Keratinocyte (primary cell): ENCODE measurements around the gene PRMT2.

Source experiments
- EZH2 ChIP-seq: IDR thresholded peaks from one replicate; pipeline ENCODE4 v1.6.1; 2012; ENCODE audit warnings: inconsistent platforms, mild to moderate bottlenecking, low read length, moderate library complexity
- TF ChIP-seq, protein P1 (sequence below), 3 experiments: IDR thresholded peaks in 1 of 3; conservative IDR thresholded peaks in 1 of 3; optimal IDR thresholded peaks in 1 of 3; 2 replicates in 2 of 3; 3 replicates in 1 of 3; pipeline versions ENCODE3 to v1.5.1; 2011; ENCODE audit warnings: low read length in 3 of 3, mild to moderate bottlenecking in 3 of 3, moderate library complexity in 2 of 3, control low read depth in 1 of 3, inconsistent platforms in 1 of 3; ENCODE audit not compliant: insufficient read depth in 2 of 3; ENCODE audit errors: extremely low read depth in 1 of 3

DNA sequence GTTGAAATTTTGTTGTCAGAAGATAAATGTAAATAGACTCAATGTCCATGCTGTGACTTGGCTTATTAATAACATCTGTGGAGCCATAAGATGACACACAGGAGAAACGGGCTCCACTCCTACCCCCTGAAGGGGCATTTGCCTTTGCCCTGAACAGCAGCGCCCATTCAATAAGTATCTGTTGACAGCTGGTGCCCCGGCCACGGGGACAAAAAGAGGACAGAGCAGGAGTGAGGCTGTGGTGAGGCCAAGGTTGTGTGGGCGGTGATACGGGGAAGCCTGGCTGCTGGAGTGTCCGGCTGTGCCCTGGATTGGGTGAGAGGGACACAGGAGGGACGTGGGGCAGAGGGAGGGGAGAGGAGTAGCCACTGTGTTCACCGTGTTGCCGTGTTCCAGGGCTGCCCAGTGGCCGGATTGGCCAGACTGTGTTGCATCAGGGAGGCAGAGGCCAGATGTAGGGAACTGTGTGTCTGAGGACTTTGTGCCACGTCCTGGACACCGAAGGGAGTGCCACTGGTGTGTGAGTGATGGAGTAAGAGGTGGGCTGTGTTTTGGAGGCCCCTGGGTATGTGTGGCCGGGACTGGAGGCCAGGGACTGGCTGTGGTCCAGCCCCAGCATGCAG is 15.1 kb downstream of the PRMT2 start:
- TF ChIP-seq, protein P1, sequence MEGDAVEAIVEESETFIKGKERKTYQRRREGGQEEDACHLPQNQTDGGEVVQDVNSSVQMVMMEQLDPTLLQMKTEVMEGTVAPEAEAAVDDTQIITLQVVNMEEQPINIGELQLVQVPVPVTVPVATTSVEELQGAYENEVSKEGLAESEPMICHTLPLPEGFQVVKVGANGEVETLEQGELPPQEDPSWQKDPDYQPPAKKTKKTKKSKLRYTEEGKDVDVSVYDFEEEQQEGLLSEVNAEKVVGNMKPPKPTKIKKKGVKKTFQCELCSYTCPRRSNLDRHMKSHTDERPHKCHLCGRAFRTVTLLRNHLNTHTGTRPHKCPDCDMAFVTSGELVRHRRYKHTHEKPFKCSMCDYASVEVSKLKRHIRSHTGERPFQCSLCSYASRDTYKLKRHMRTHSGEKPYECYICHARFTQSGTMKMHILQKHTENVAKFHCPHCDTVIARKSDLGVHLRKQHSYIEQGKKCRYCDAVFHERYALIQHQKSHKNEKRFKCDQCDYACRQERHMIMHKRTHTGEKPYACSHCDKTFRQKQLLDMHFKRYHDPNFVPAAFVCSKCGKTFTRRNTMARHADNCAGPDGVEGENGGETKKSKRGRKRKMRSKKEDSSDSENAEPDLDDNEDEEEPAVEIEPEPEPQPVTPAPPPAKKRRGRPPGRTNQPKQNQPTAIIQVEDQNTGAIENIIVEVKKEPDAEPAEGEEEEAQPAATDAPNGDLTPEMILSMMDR (optimal IDR thresholded peaks at IDR 0.05 in 1 of 3, IDR thresholded peaks at IDR 0.05 in 1 of 3, conservative IDR thresholded peaks at IDR 0.05 in 1 of 3; ENCODE audit: extremely low read depth in 1 of 3, insufficient read depth in 2 of 3, low read length in 3 of 3): no peak
- TF ChIP-seq EZH2: no peak
